ENCODE data around the gene KCNIP2.

GRCh38 chr10:101784558-101784957, 59.0 kb downstream of the KCNIP2 start:
- TF ChIP-seq POLR2AphosphoS5 (IDR thresholded peaks at IDR 0.05; ENCODE audit: low read depth, low read length) (no peak), CTCF (IDR thresholded peaks at IDR 0.05 in 2 of 3, conservative IDR thresholded peaks at IDR 0.05 in 1 of 3; ENCODE audit: borderline replicate concordance in 1 of 3, insufficient read depth in 1 of 3, low read depth in 2 of 3, low read length in 2 of 3) (no peak), SIN3A (IDR thresholded peaks at IDR 0.05; ENCODE audit: low read depth) (no peak), POLR2A (IDR thresholded peaks at IDR 0.05; ENCODE audit: borderline replicate concordance, extremely low read depth, insufficient read depth, insufficient read length) (no peak), ATF3 (IDR thresholded peaks at IDR 0.05) (no peak), TCF7L2 (IDR thresholded peaks at IDR 0.05; ENCODE audit: borderline replicate concordance, extremely low read depth, insufficient read depth, insufficient read length) (no peak), JUND (IDR thresholded peaks at IDR 0.05) (no peak), RAD21 (IDR thresholded peaks at IDR 0.05; ENCODE audit: low read depth) (no peak), ZBTB33 (IDR thresholded peaks at IDR 0.05; ENCODE audit: extremely low read depth, insufficient replicate concordance, low read length) (no peak), EZH2phosphoT487 (IDR thresholded peaks at IDR 0.05; ENCODE audit: borderline replicate concordance) (no peak)

Measured in HCT116 (cell line).